HL-60 (cell line): ENCODE data around the gene STK33.

Experiments used
- POLR2AphosphoS5 ChIP-seq: IDR thresholded peaks from 2 replicates; pipeline ENCODE4 v1.6.1; 2012; ENCODE audit warnings: low read depth
- TF ChIP-seq, protein P1 (sequence below): IDR thresholded peaks from one replicate; pipeline ENCODE4 v1.5.1; 2011; ENCODE audit warnings: low read length, control low read depth, inconsistent platforms; ENCODE audit not compliant: insufficient read depth

GRCh38 chr11:8573777-8574176 lies 20.3 kb downstream of the STK33 start:
- TF ChIP-seq, protein P1, sequence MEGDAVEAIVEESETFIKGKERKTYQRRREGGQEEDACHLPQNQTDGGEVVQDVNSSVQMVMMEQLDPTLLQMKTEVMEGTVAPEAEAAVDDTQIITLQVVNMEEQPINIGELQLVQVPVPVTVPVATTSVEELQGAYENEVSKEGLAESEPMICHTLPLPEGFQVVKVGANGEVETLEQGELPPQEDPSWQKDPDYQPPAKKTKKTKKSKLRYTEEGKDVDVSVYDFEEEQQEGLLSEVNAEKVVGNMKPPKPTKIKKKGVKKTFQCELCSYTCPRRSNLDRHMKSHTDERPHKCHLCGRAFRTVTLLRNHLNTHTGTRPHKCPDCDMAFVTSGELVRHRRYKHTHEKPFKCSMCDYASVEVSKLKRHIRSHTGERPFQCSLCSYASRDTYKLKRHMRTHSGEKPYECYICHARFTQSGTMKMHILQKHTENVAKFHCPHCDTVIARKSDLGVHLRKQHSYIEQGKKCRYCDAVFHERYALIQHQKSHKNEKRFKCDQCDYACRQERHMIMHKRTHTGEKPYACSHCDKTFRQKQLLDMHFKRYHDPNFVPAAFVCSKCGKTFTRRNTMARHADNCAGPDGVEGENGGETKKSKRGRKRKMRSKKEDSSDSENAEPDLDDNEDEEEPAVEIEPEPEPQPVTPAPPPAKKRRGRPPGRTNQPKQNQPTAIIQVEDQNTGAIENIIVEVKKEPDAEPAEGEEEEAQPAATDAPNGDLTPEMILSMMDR: no peak
- TF ChIP-seq POLR2AphosphoS5: no peak
